T follicular helper cell (primary cell): ENCODE data around the gene SHROOM2.
"Not testable (repeated sequence)": the region's sequence is repeated elsewhere in the genome, so short reads cannot be mapped to it uniquely, and the experiment has no call there.

ENCODE experiments used
- DNase-seq: peaks from one replicate; pipeline ENCODE4 v3.0.0-alpha.2; 2020; ENCODE audit warnings: low read depth

Gene SHROOM2

GRCh38 chrX:9785254-9785943 is 830 bp upstream of the SHROOM2 start:
- DNase-seq, result no peak

GRCh38 chrX:9786798-9787635 is 788 bp downstream of the SHROOM2 start:
- no peak for DNase-seq

- DNase-seq, result no peak
Measured at GRCh38 chrX:9788911-9789310, 2.7 kb downstream of the SHROOM2 start.

GRCh38 chrX:9789555-9789954 is 3.3 kb downstream of the SHROOM2 start:
- no peak for DNase-seq

GRCh38 chrX:9790866-9791265 is 4.6 kb downstream of the SHROOM2 start:
- DNase-seq, result no peak

GRCh38 chrX:9794495-9794894 is 8.3 kb downstream of the SHROOM2 start:
- no peak for DNase-seq

- DNase-seq, result no peak
Measured at GRCh38 chrX:9797384-9798360, 11.4 kb downstream of the SHROOM2 start.

GRCh38 chrX:9802737-9803136 is 16.5 kb downstream of the SHROOM2 start:
- DNase-seq, result no peak

GRCh38 chrX:9804444-9804843 is 18.2 kb downstream of the SHROOM2 start:
- DNase-seq, result no peak

GRCh38 chrX:9805956-9806355 is 19.7 kb downstream of the SHROOM2 start:
- DNase-seq, result no peak

GRCh38 chrX:9807355-9808182 is 21.3 kb downstream of the SHROOM2 start:
- DNase-seq, result no peak

- not testable (repeated sequence) for DNase-seq
Measured at GRCh38 chrX:9809876-9810275, 23.6 kb downstream of the SHROOM2 start.

- DNase-seq, result not testable (repeated sequence)
Measured at GRCh38 chrX:9811086-9811485, 24.9 kb downstream of the SHROOM2 start.

GRCh38 chrX:9816084-9816700 is 30.0 kb downstream of the SHROOM2 start:
- no peak for DNase-seq

- DNase-seq, result no peak
Measured at GRCh38 chrX:9821572-9821971, 35.3 kb downstream of the SHROOM2 start.

- no peak for DNase-seq
Measured at GRCh38 chrX:9824554-9824953, 38.3 kb downstream of the SHROOM2 start.

GRCh38 chrX:9825129-9825790 is 39.0 kb downstream of the SHROOM2 start:
- DNase-seq, result no peak

- DNase-seq, result no peak
Measured at GRCh38 chrX:9825966-9826365, 39.7 kb downstream of the SHROOM2 start.

GRCh38 chrX:9829308-9830267 is 43.4 kb downstream of the SHROOM2 start:
- DNase-seq, result no peak
